HepG2 (cell line): Measurements from ENCODE around the gene AHRR. TPM values are rescaled to one million over a fixed set of nuclear protein-coding genes. Genes with fewer than 3 reads are reported as not detected.
"Not testable (repeated sequence)": the region's sequence is repeated elsewhere in the genome, so short reads cannot be mapped to it uniquely, and the experiment has no call there.

Experiments
- ATAC-seq: fragments of 200-7000 bp; cut with Tn5 transposase; 3 replicates; pipeline ENCODE4 v1.9.1; 2020; ENCODE audit warnings: mild to moderate bottlenecking, moderate library complexity
- BruUV-seq: library from RNA; stranded (reverse); fragments of 400-500 nt; replicated peaks from 2 replicates; lab custom pipeline; 2021; lab: Mats Ljungman, UMichigan
- CTCF ChIA-PET: fragments of 300-600 bp; formaldehyde crosslinking; extraction: SDS; loops from one replicate; lab custom pipeline; 2021; ENCODE audit warnings: low total read pairs, inconsistent platforms, low intra/inter-chr PET ratio; lab: Yijun Ruan, JAX
- POLR2A ChIA-PET: fragments of 350-600 bp; sonication (Branson Sonifier 250); formaldehyde crosslinking; loops from one replicate; lab custom pipeline; 2020; ENCODE audit warnings: antibody characterized with exemption, inconsistent platforms; lab: Yijun Ruan, JAX
- DNase-seq: peaks from one replicate; pipeline ENCODE4 v3.0.0-alpha.2; 2015; ENCODE audit warnings: low spot score
- FAIRE-seq: peaks from 3 replicates; lab custom pipeline; 2011; peaks lifted over from hg19 to GRCh38; lab: Jason Lieb, UNC
- H2AFZ ChIP-seq: one replicate; pipeline ENCODE4 v1.6.1; 2011; ENCODE audit warnings: low read length, inconsistent platforms
- H3K27ac ChIP-seq: fragments of 300-600 bp; 3 replicates; pipeline ENCODE4 v1.8.0; 2011; ENCODE audit warnings: mixed run types, mild to moderate bottlenecking, mixed read lengths, low read length, inconsistent platforms; ENCODE audit not compliant: insufficient read depth; ENCODE audit errors: extremely low read length
- H3K27me3 ChIP-seq, 2 experiments: fragments of 200-600 bp in 1 of 2; 2 replicates in 1 of 2; 3 replicates in 1 of 2; pipeline versions ENCODE4 v1.6.0 to v1.8.0; 2011; ENCODE audit warnings: low read length in 2 of 2, mild to moderate bottlenecking in 2 of 2, moderate library complexity in 2 of 2, inconsistent platforms in 1 of 2; ENCODE audit not compliant: insufficient read depth in 2 of 2, control insufficient read depth in 1 of 2
- H3K36me3 ChIP-seq, 2 experiments: fragments of 200-600 bp in 1 of 2; replicated peaks in 1 of 2; 2 replicates in 1 of 2; 3 replicates in 1 of 2; pipeline versions ENCODE4 v1.5.1 to v1.8.0; 2011; ENCODE audit warnings: low read length in 2 of 2, inconsistent platforms in 1 of 2; ENCODE audit not compliant: insufficient read depth in 2 of 2, control insufficient read depth in 1 of 2
- H3K4me1 ChIP-seq: 2 replicates; pipeline ENCODE4 v1.5.1; 2012; ENCODE audit warnings: low read length, inconsistent platforms; ENCODE audit not compliant: insufficient read depth
- H3K4me2 ChIP-seq: 2 replicates; pipeline ENCODE4 v1.6.0; 2011; ENCODE audit warnings: low read depth, low read length, inconsistent platforms
- H3K4me3 ChIP-seq, 3 experiments: fragments of 200-600 bp in 1 of 3; sonication (generic), shearing (Covaris generic) in 1 of 3; replicated peaks in 1 of 3; 2 replicates each; pipeline ENCODE4 v1.5.1; 2011 to 2016; ENCODE audit warnings: low read length in 3 of 3, inconsistent platforms in 2 of 3, low read depth in 2 of 3, mild to moderate bottlenecking in 2 of 3, control low read depth in 1 of 3, mixed read lengths in 1 of 3; ENCODE audit not compliant: insufficient read depth in 1 of 3
- H3K79me2 ChIP-seq: one replicate; pipeline ENCODE4 v1.6.1; 2011; ENCODE audit warnings: low read length, inconsistent platforms; ENCODE audit not compliant: insufficient read depth
- H3K9ac ChIP-seq: 2 replicates; pipeline ENCODE4 v1.6.0; 2011; ENCODE audit warnings: mild to moderate bottlenecking, low read depth, low read length, inconsistent platforms; ENCODE audit not compliant: insufficient read depth
- H3K9me3 ChIP-seq: 2 replicates; pipeline ENCODE4 v1.5.1; 2012; ENCODE audit warnings: mild to moderate bottlenecking, low read length
- H4K20me1 ChIP-seq: 2 replicates; pipeline ENCODE4 v1.6.0; 2011; ENCODE audit warnings: inconsistent platforms, mild to moderate bottlenecking, low read length, moderate library complexity; ENCODE audit not compliant: insufficient read depth
- ZNF747 ChIP-seq: sonication (generic); formaldehyde crosslinking; IDR thresholded peaks from 2 replicates; pipeline ENCODE4 v1.8.1; 2023; ENCODE audit warnings: missing genetic modification reagents, mild to moderate bottlenecking, borderline replicate concordance
- WGBS: methylation state at CpG from one replicate; pipeline ENCODE4 v1.1.6; 2017; ENCODE audit warnings: low lambda C conversion rate; 5-methylcytosine and 5-hydroxymethylcytosine counted together
- in situ Hi-C: cut with HindIII; loops from 2 replicates; pipeline ENCODE4 v1.10.0; 2017; ENCODE audit warnings: low pct_unique_long_range_greater_than_20kb; ENCODE audit not compliant: extremely low pct_ligation_motif_present
- intact Hi-C: fragments of 100-400 bp; cut with micrococcal nuclease; formaldehyde crosslinking; loops from one replicate; pipeline ENCODE4 v1.10.0; 2022; ENCODE audit not compliant: unreplicated experiment
- polyA plus RNA-seq, 8 experiments: library from polyadenylated mRNA; depleted of rRNA in 3 of 8; stranded (reverse) in 7 of 8; unstranded in 1 of 8; fragments of >200 nt; fragmentation: Illumina TruSeq in 4 of 8; extraction: Trizol in 4 of 8; gene quantifications; 2 replicates each; pipeline versions ENCODE4 v1.2.1 to v1.2.3, GENCODE V29; 2011 to 2016; ENCODE audit warnings: low read depth in 4 of 8, missing spikeins in 1 of 8, mixed read lengths in 1 of 8; ENCODE audit not compliant: insufficient read depth in 1 of 8
- total RNA-seq, 5 experiments: library from RNA; depleted of rRNA; stranded (reverse); fragments of >200 nt; fragmentation: Illumina TruSeq; extraction: Trizol; gene quantifications; 2 replicates each; pipeline ENCODE4 v1.2.3, GENCODE V29; 2016; ENCODE audit warnings: low read depth in 1 of 5

AHRR gene
- total and polyA plus RNA-seq, 2 of the 13 experiments (the other 11 are each of a cell fraction or from before 2014, with no cell fraction given) = 0.28 to 0.35 TPM

GRCh38 chr5:396531-396961, 75.0 kb downstream of the AHRR start:
- no peaks in the 10 kb centered on the region for H3K9me3 ChIP-seq
- ATAC-seq = no peak
- no peak for DNase-seq
- no peak for TF ChIP-seq ZNF747 (CRISPR knock-in tag)
- TF ChIP-seq, all 625 proteins: peak for 0
- in situ Hi-C loops (no loop called here), intact Hi-C loops (no loop called here)
- Histone ChIP-seq H2AFZ (no peak overlapping the region), H3K36me3 (no peaks in the 10 kb centered on the region), H3K4me2 (no peak overlapping the region), H3K27me3 (peaks cover 0 to 2% of the 10 kb centered on the region in 2 experiments; a peak in 2 of 5 replicates), H3K4me3 (no peak overlapping the region), H3K4me1 (peaks cover 12% of the 10 kb centered on the region), H3K27ac (no peak overlapping the region), H3K79me2 (no peaks in the 10 kb centered on the region), H4K20me1 (no peaks in the 10 kb centered on the region), H3K9ac (no peak overlapping the region)
- ChIA-PET CTCF (no interaction called here), POLR2A (no interaction called here)
- no TSS peak for BruUV-seq
- WGBS = 74% methylated on average over 7 of the region's 13 CpGs
- no peak for FAIRE-seq

DNA sequence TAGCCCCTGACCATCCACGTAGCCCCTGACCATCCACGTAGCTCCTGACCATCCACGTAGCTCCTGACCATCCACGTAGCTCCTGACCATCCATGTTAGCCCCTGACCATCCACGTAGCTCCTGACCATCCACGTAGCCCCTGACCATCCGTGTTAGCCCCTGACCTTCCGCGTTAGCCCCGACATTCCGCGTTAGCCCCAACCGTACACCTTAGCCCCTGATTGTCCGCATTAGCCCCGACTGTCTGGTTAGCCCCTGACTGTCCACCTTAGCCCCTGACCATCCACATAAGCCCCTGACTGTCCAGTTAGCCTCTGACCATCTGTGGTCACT, 76.6 kb downstream of the AHRR start:
- H3K4me2 ChIP-seq, CTCF ChIA-PET, H2AFZ ChIP-seq, H3K27me3 ChIP-seq, BruUV-seq, H4K20me1 ChIP-seq, ATAC-seq, POLR2A ChIA-PET, H3K36me3 ChIP-seq, H3K79me2 ChIP-seq, in situ Hi-C loops, H3K9ac ChIP-seq, FAIRE-seq, H3K27ac ChIP-seq, H3K9me3 ChIP-seq, H3K4me3 ChIP-seq, intact Hi-C loops, DNase-seq: not testable (repeated sequence)
- WGBS = 91% methylated on average over 15 of the region's 15 CpGs
- H3K4me1 ChIP-seq = peaks cover 12% of the 10 kb centered on the region
